Stimulated activated CD4-positive, alpha-beta T cell treated with anti-CD3 and anti-CD28 coated beads, Interleukin-12 subunit alpha, Interleukin-12 subunit beta, amount 100 ng/mL, for 24 hours (primary cell): ENCODE data around the gene R3HDM1.
A peak's percentile ranks its signal among the peaks of the same experiment; 100 is the strongest.
"Not testable (repeated sequence)": the region's sequence is repeated elsewhere in the genome, so short reads cannot be mapped to it uniquely, and the experiment has no call there.

ENCODE experiments used
- DNase-seq, 2 experiments: peaks; one replicate each; pipeline ENCODE4 v3.0.0-alpha.2; 2020; ENCODE audit warnings: low read depth in 2 of 2

R3HDM1 gene

DNA sequence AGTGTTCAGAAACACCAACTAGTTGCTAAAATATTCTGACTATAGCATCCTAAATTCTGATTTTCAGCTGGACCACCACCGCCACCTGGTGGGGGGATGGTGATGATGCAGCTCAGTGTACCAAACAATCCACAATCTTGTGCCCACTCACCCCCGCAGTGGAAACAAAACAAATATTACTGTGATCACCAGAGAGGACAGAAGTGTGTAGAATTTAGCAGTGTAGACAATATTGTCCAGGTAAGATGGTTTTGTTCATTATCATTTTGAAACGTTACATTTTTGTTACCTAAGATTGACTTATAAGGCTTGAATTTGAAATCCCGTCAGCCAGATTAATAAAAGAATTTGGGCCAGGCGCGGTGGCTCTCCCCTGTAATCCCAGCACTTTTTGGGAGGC lies 178.7 kb downstream of the R3HDM1 start:
- peak; percentile 40 to 63 for DNase-seq

DNA sequence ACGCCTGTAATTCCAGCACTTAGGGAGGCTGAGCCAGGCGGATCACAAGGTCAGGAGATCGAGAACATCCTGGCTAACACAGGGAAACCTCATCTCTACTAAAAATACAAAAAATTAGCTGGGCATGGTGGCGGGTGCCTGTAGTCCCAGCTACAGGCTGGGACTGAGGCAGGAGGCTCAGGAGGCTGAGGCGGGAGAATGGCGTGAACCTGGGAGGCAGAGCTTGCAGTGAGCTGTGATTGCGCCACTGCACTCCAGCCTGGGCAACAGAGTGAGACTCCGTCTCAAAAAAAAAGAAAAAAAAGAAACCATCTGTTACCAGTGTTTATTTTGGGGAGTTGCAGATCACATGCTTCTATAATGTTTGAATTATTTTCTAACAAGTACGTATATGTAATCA lies 183.8 kb downstream of the R3HDM1 start:
- DNase-seq: not testable (repeated sequence)

GRCh38 chr2:135728064-135728743 lies 196.9 kb downstream of the R3HDM1 start:
- DNase-seq: no peak

- no peak for DNase-seq
Observed at GRCh38 chr2:135732561-135732960, 201.3 kb downstream of the R3HDM1 start.

DNA sequence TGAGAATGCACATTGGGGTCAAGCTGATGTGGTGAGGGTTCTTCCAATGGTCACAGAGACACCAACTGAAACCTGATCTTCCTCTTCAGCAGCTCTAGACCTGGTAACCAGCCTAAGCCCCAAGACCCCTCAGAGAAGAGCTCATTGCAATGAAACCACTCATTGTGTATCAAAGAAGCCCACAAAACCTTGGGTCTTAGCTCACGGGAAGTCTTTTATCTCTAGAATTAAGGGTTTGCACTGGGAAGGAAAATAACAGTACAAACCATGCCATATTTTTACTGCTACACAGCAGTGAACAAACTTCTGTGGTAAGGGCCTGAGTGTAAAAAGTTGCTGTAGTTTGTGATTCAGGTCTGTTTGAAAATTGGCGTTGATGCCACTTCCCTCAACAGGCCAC lies 201.8 kb downstream of the R3HDM1 start:
- DNase-seq: no peak

GRCh38 chr2:135736546-135736945 lies 205.3 kb downstream of the R3HDM1 start:
- no peak for DNase-seq

GRCh38 chr2:135740206-135740605 lies 208.9 kb downstream of the R3HDM1 start:
- DNase-seq: no peak

- no peak for DNase-seq
Observed at GRCh38 chr2:135741043-135741394, 209.7 kb downstream of the R3HDM1 start.

DNA sequence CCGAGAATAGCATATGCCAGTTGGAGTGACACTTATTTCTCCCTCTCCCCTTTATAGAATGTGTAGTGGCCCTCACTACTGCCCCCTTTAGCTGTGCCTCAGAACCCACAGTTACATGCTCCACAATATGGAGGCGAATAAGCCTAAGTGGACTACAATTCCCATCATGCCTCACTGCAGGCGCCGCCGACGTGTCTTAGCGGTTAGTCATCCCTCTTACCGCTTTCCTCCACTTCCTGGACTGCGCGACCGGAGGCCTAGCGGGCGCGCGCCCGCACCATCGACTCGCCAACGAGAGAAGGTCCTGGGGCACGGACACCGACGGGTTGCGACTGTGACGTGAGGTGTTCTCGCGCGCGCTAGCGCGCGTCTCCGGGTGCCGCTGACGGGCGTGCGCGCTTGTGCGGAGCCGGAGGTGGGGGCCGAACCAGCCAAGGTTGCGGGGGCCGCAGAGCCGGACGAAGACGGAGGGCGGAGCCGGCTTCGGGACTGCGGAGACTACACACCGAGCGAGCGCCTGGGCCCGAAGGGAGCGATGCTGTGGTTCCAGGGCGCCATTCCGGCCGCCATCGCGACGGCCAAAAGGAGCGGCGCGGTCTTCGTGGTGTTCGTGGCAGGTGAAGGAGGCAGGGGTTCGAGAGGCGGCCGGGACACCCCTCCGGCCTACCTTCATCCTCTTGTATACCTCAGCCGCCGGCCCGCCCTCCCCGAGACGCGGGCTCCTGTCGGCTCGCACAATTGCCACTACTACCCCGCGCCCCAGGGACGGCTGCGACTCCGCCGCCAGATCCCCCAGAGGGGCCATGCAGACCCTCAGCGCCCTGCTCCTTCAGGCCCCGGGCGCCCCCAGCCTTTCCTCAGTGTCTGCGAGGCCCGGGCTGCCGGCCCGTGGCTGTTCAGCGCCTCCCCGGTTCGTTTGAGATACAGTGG lies 210.4 kb downstream of the R3HDM1 start, which contains the start of gene UBXN4:
TSS of gene UBXN4 (plus strand) at position 461 of the 930 bp plus-strand sequence. CDS start at position 536, 75 bp downstream.
- DNase-seq: peak; percentile 89 to 92

DNA sequence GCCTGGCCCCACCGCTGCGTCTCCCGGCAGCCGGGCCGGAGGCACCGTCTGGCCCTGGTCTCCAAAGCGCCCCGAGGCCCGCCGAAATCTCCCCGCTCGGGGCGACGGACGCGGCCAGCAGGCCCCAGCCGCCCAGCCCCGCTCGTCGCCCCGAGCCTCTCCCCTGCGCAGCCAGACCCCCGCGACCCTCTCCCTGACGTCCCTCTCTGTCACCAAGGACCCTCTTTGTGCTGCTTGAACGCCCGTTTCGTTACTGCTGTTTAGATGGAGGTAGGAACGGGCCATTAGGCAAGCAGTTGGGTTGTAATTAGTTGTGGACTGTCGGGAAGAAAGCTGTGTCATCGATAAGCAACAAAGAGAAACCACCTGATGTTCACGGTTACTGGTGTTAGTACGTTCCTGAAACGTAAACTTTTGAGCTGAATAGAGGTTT lies 211.1 kb downstream of the R3HDM1 start:
- no peak for DNase-seq

DNA sequence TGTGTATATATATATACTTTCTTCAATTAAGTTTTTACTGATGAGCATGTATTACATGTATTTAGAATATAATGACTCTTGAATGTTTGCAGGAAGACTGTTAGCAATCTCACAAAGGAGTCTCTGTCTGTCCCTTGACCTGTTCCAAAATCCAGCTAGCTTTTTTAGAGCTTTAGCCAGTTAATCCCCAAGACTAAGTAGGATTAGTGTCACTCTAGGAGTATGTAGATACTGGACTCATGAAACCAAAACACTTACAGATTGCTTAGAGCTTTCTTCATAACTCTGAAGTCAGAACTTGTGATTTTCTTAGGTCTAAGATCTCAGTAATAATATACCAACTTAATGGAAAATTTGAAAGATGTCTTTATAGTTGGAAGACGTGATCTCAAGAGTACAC lies 212.6 kb downstream of the R3HDM1 start:
- DNase-seq: no peak

- DNase-seq: peak in 1 of 2 experiments; percentile 5
Observed at GRCh38 chr2:135744760-135745314, 213.6 kb downstream of the R3HDM1 start.

GRCh38 chr2:135745545-135745944 lies 214.3 kb downstream of the R3HDM1 start:
- DNase-seq: no peak

DNA sequence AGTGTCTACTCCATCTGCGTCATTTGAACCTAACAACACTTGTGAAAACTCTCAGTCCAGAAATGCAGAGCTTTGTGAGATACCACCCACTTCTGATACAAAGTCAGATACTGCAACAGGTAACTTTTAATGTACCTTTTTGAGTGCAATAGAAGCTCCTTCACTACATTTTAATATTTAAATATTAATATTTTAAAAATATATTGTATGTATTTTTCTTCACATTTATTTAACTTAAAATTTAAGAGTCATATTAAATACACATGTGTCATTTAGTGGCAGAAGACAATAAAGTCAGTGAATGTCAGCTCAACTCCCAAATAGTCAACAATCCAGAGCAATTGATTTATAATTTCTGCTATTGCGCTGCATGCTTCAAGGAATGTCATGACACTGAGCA lies 224.3 kb downstream of the R3HDM1 start:
- DNase-seq: no peak

DNA sequence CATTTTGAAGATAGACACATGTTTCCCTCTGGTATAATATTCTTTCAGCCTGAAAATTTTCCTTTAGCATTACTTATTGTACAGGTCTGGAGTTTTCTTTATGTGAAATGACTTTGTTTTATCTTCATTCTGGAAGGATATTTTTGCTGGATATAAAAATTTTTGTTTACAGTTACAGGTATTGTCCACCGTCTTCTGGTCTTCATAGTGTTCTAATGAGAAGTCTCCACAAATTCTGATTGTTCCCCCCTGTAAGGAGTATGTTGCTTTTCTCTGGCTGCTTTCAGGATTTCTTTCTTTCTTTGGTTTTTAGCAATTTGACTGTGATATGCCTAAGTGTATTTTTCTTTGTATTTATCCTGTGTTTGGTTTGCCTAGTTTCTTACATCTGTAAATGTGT lies 225.4 kb downstream of the R3HDM1 start:
- no peak for DNase-seq

GRCh38 chr2:135762022-135762421 lies 230.7 kb downstream of the R3HDM1 start:
- DNase-seq: no peak

DNA sequence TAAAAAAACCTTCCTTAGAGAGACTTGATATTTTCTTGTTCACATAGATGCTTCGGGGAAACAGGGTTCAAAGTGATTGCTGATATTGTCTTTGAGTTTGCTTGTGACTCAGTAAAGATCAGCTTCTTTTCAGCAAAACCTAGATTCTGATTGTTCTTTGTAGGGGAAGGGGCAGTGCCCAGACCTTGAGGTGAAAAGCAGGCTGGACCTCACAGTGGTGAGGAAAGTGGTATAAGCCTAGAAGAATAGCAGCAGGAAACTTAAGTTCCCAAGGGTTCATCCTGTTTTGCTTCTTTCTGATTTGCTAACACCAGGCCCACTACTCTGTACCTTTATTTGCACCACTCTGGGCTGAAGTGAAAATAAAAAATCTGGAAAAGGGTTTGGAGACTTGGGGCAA lies 231.2 kb downstream of the R3HDM1 start:
- DNase-seq: no peak

GRCh38 chr2:135768863-135769262 lies 237.6 kb downstream of the R3HDM1 start:
- no peak for DNase-seq

- DNase-seq: no peak
Observed at GRCh38 chr2:135773319-135773718, 242.0 kb downstream of the R3HDM1 start.

DNA sequence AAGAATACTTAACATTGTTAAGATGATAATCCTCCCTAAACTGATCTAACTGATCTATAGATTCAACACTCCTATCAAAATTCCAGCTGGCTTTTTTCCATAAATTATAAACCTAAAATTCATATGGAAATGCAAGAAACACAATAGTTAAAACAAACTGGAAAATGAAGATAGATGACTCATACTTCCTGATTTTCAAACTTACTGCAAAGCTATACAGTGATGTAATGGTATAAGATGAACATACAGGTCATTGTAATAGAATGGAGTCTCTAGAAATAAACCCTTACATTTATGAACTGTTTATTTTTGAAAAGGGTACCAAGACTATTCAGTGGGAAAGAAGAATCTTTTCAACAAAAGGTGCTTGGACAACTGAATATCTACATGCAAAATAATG lies 242.6 kb downstream of the R3HDM1 start:
- DNase-seq: no peak
